ENCODE measurements around the gene FSTL1.

FSTL1 gene

GRCh38 chr3:120487191-120487650, 36.4 kb upstream of the FSTL1 start:
- intact Hi-C loops (cut with DNase I; ENCODE audit: low total_unique reads), result no loop called here
- Histone ChIP-seq H3K36me3 (no peaks in the 10 kb centered on the region), H3K9me3 (no peaks in the 10 kb centered on the region), H3K27me3 (no peaks in the 10 kb centered on the region), H3K4me1 (peaks cover 0 to 21% (median 5%) of the 10 kb centered on the region in 4 donors), H3K4me3 (no peak overlapping the region), H3K27ac (peak overlapping the region in 1 of 2 donors; percentile 48)
- no peak for TF ChIP-seq CTCF (IDR thresholded peaks at IDR 0.05)
- DNase-seq, result peak in 1 of 2 donors; percentile 39

- intact Hi-C loops (cut with DNase I; ENCODE audit: low total_unique reads), result no loop called here
- Histone ChIP-seq H3K27me3 (no peaks in the 10 kb centered on the region), H3K36me3 (no peaks in the 10 kb centered on the region), H3K9me3 (no peaks in the 10 kb centered on the region), H3K4me3 (no peak overlapping the region), H3K27ac (no peak overlapping the region), H3K4me1 (no peaks in the 10 kb centered on the region)
- TF ChIP-seq CTCF (IDR thresholded peaks at IDR 0.05), result no peak
- no peak for DNase-seq
These were observed 30.3 kb upstream of the FSTL1 start for GRCh38 chr3:120481081-120481480.

GRCh38 chr3:120477781-120478180, 27.0 kb upstream of the FSTL1 start:
- Histone ChIP-seq H3K27me3 (no peaks in the 10 kb centered on the region), H3K27ac (no peak overlapping the region), H3K36me3 (no peaks in the 10 kb centered on the region), H3K4me3 (no peak overlapping the region), H3K4me1 (no peaks in the 10 kb centered on the region), H3K9me3 (peaks cover 0 to under 1% (median 0%) of the 10 kb centered on the region in 3 donors)
- no peak for TF ChIP-seq CTCF (IDR thresholded peaks at IDR 0.05)
- intact Hi-C loops (cut with DNase I; ENCODE audit: low total_unique reads), result no loop called here
- DNase-seq, result no peak

GRCh38 chr3:120475722-120476377, 25.1 kb upstream of the FSTL1 start:
- no peak for TF ChIP-seq CTCF (IDR thresholded peaks at IDR 0.05)
- intact Hi-C loops (cut with DNase I; ENCODE audit: low total_unique reads), result no loop called here
- DNase-seq, result no peak

GRCh38 chr3:120473896-120474675, 23.3 kb upstream of the FSTL1 start:
- intact Hi-C loops (cut with DNase I; ENCODE audit: low total_unique reads), result no loop called here
- Histone ChIP-seq H3K27me3 (no peaks in the 10 kb centered on the region), H3K4me3 (no peak overlapping the region), H3K9me3 (peaks cover 0 to 6% (median 0%) of the 10 kb centered on the region in 3 donors), H3K27ac (no peak overlapping the region), H3K36me3 (no peaks in the 10 kb centered on the region), H3K4me1 (peaks cover 0 to 21% (median 5%) of the 10 kb centered on the region in 4 donors)
- no peak for TF ChIP-seq CTCF (IDR thresholded peaks at IDR 0.05)
- DNase-seq, result no peak

More at GRCh38 chr3:120475722-120476377, 25.1 kb upstream of the FSTL1 start:
- Histone ChIP-seq H3K4me3 (no peak overlapping the region), H3K4me1 (peaks cover 0 to 7% (median 1%) of the 10 kb centered on the region in 4 donors), H3K9me3 (peaks cover 0 to 6% (median 0%) of the 10 kb centered on the region in 3 donors), H3K36me3 (no peaks in the 10 kb centered on the region), H3K27me3 (no peaks in the 10 kb centered on the region), H3K27ac (no peak overlapping the region)
